Right lobe of liver (tissue), 4 donors: ENCODE measurements around the gene UBE2H.
"Not testable (repeated sequence)": the region's sequence is repeated elsewhere in the genome, so short reads cannot be mapped to it uniquely, and the experiment has no call there.

ENCODE experiments used
- CTCF ChIP-seq, 4 donors: fragments of 200-600 bp in 3 of 4; fragments of 450-650 bp in 1 of 4; IDR thresholded peaks; one replicate each; pipeline versions ENCODE4 v1.5.1 to v1.8.0; 2016 to 2022; ENCODE audit warnings: antibody characterized with exemption in 4 of 4, mild to moderate bottlenecking in 2 of 4
- POLR2A ChIP-seq: fragments of 450-650 bp; IDR thresholded peaks from one replicate; pipeline ENCODE4 v1.6.1; 2017; ENCODE audit warnings: antibody characterized with exemption, mild to moderate bottlenecking
- donor health status: DM: no; HTN: no; CAD: no.
- donor health status: DM: no; HTN: no; CAD: no.
- donor health status: DM: no; HTN: yes; CAD: no.

GRCh38 chr7:129860784-129861183 lies 92.0 kb downstream of the UBE2H start:
- TF ChIP-seq CTCF (IDR thresholded peaks at IDR 0.05); POLR2A: not testable (repeated sequence)
